ENCODE results near the gene ZXDC. TPM values are rescaled to one million over a fixed set of nuclear protein-coding genes. Genes with fewer than 3 reads are reported as not detected.

The ZXDC gene
- total RNA-seq, 1 donor from 2014 or later: 29.4 TPM

- no peak for DNase-seq (ENCODE audit: low spot score)
Observed at GRCh38 chr3:126493051-126493450, 17.4 kb upstream of the ZXDC start.

GRCh38 chr3:126491221-126492013 lies 15.7 kb upstream of the ZXDC start:
- DNase-seq (ENCODE audit: low spot score): no peak

- DNase-seq (ENCODE audit: low spot score): no peak
Observed at GRCh38 chr3:126490619-126491018, 14.9 kb upstream of the ZXDC start.

- DNase-seq (ENCODE audit: low spot score): no peak
Observed at GRCh38 chr3:126488886-126489569, 13.3 kb upstream of the ZXDC start.

- DNase-seq (ENCODE audit: low spot score): no peak
Observed at GRCh38 chr3:126488185-126488584, 12.5 kb upstream of the ZXDC start.

- no peak for DNase-seq (ENCODE audit: low spot score)
Observed at GRCh38 chr3:126487151-126487771, 11.6 kb upstream of the ZXDC start.

- DNase-seq (ENCODE audit: low spot score): no peak
Observed at GRCh38 chr3:126486360-126486847, 10.7 kb upstream of the ZXDC start.

GRCh38 chr3:126485956-126486355 lies 10.3 kb upstream of the ZXDC start:
- no peak for DNase-seq (ENCODE audit: low spot score)

- no peak for DNase-seq (ENCODE audit: low spot score)
Observed at GRCh38 chr3:126485176-126485897, 9.6 kb upstream of the ZXDC start.

- no peak for DNase-seq (ENCODE audit: low spot score)
Observed at GRCh38 chr3:126484662-126485061, 9.0 kb upstream of the ZXDC start.

GRCh38 chr3:126484148-126484547 lies 8.5 kb upstream of the ZXDC start:
- DNase-seq (ENCODE audit: low spot score): no peak

GRCh38 chr3:126483321-126483761 lies 7.7 kb upstream of the ZXDC start:
- DNase-seq (ENCODE audit: low spot score): no peak

- no peak for DNase-seq (ENCODE audit: low spot score)
Observed at GRCh38 chr3:126482503-126483255, 7.0 kb upstream of the ZXDC start.

GRCh38 chr3:126481808-126482502 lies 6.3 kb upstream of the ZXDC start:
- DNase-seq (ENCODE audit: low spot score): no peak

GRCh38 chr3:126480861-126481260 lies 5.2 kb upstream of the ZXDC start:
- no peak for DNase-seq (ENCODE audit: low spot score)

GRCh38 chr3:126480206-126480605 lies 4.5 kb upstream of the ZXDC start:
- no peak for DNase-seq (ENCODE audit: low spot score)

- no peak for DNase-seq (ENCODE audit: low spot score)
Observed at GRCh38 chr3:126479642-126480041, 4.0 kb upstream of the ZXDC start.

- DNase-seq (ENCODE audit: low spot score): no peak
Observed at GRCh38 chr3:126478581-126479310, 3.1 kb upstream of the ZXDC start.

- no peak for DNase-seq (ENCODE audit: low spot score)
Observed at GRCh38 chr3:126477061-126477380, 1.3 kb upstream of the ZXDC start.

Measured in mesenteric fat pad (tissue), 1 donor.